Hematopoietic multipotent progenitor cell treated with erythropoietin and hydrocortisone succinate and interleukin-3 and kit ligand, for 15 days (in vitro differentiated cells): Measurements from ENCODE around the gene VWA2.

Experiments
- DNase-seq: peaks from one replicate; pipeline ENCODE4 v3.0.0-alpha.2; 2015; ENCODE audit warnings: low spot score

The VWA2 gene

DNA sequence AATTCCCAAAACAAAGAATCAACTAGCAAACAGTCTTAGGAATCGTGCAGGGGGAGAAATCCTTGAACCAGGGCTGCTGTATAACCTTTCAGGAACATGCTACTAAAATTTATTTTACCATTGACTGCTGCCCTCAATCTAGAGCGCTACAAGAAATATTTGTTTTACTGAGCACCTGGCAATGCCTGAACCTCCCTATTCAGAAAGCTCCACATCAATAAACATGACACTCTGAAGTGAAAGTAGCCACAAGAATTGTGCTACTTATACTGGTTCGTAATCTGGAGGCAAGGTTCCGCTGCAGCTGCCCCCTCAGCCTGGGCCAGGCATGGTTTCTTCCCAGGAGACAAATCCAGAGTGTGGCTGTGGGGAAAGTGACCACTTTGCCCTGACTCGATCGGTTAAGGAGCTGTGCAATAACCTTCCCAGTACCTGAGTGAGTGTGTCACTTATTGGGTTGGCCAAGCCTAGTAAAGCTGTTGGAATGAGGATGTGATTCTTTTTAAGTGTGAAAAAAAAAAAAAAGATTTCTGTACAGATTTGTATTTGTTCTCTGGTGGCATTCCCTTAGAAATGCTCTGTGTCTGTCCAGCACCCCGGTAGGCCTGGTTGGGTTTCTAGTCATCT, 7.7 kb downstream of the VWA2 start:
- no peak for DNase-seq

DNA sequence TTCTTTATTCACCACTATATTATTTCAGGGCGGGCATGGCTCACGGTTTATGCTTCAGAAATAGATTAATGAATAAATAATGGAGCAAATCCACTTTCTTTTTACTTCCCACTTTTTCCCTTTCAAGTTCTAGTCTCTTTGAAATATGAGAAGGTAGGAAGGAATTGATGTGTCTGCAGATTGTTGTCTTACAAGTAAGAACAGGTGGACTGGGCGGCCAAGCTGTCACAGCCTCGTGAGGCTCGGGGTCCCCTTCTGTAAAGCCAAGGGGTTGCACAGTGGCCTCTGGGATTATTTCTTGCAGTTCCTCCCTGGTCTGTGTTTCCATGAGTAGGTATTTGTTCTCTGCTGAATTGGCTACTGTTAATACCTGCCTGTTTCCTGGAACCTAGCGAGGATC, 11.2 kb downstream of the VWA2 start:
- no peak for DNase-seq

DNA sequence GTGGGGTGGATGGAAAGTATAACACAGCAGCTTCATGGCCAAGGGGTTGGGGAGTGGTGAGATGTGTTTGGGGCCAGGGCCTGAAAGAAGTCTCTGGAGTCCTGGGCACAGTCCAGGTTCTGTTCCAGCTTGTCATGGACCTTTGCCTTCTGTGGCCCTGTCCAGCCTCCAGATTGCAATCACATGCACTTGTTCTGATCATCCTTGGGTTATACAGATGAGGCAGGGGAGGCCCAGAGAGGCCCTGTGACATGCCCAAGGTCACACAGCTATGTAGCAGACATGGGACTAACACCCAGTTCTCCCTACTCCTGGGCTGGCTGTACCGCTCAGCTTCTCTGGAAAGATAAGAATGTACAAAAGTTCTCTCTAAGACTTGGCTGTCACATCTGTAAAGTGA, 11.7 kb downstream of the VWA2 start:
- no peak for DNase-seq

DNA sequence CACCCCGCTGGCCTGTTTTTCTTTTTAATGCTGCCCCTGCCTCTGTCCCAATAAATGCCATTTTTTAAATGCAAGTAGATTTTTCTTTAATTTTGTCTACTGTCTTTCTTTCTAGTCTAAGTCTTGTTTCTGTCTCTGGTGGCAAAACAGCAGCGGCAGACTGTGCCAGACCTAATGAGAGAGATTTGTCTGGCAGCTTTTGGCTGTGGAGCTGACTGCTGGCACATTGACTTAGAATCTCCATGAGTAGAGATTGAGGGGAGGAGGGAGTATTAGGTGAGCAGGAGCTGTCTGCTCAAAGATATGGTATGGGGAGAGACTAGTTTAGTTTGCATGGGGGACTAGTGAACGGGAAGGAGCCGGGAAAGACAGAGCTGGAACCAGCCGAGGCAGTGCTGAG, 13.0 kb downstream of the VWA2 start:
- DNase-seq: no peak

DNA sequence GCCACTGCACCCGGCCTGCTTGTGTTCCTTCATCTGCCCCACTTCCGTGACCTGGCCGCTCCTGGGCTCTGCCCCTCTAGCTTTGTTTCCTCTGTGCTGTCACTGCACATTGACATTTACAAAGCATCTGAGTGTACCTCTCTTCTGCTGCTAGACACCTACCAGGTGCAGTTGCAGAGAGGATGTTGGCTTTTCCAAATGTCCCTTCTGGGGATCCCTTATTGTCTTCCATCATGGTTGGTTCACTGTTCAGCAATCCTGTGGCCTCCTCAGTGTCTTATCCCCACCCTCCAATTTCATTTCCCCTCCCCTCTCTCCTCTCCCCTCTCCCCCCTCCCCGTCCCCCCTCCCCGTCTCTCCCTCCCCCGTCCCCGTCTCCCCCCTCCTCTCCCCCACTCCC, 13.8 kb downstream of the VWA2 start:
- no peak for DNase-seq

DNA sequence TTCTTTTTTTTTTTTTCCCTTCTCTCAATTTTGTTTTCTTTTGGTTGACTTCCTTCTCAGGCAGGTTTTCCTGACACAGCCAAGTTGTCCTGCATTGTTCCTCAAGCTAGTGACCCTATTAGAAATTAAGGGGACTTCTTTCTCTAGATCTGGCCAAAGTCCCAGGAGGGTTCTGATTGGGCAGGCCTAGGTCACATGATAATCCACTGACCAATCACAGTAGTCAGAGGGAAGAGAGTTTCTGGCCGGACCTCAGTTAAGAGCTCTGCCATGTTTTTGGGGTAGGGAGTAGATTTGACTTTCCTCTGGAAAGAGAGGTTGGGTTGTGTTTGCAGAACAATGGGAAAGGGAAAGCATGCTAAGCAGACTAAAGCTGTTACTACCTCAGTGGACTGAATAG, 16.2 kb downstream of the VWA2 start:
- DNase-seq: no peak

DNA sequence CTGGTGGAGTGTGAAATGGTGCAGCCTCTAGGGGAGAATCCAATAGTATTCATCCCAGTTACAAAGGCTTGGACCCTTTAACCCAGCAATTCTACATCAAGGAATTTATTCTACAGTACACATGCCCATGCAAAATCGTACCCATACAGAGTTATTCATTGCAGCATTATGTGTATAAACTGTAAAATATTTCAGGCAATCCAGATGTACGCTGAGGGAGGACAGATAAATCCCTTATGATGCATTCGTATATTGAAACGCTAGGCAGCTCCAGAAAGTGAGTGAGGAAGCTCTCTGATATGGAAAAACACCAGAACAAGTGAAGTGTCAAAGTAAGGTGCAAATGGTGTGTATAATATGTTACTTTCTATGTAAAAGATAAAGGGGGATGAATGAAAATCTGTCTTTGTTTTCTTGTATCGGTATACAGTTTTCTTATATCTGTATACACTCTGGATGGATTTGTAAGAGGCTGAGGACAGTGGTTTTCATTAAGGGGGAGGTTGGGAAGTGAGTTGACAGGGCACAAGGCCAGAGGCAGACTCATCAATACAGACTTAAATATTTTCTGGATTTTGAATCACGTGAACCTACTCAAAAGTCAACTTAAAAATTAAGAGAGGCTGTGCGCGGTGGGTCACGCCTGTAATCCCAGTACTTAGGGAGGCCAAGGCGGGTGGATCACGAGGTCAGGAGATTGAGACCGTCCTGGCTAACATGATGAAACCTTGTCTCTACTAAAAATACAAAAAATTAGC, 17.1 kb downstream of the VWA2 start:
- DNase-seq: no peak

DNA sequence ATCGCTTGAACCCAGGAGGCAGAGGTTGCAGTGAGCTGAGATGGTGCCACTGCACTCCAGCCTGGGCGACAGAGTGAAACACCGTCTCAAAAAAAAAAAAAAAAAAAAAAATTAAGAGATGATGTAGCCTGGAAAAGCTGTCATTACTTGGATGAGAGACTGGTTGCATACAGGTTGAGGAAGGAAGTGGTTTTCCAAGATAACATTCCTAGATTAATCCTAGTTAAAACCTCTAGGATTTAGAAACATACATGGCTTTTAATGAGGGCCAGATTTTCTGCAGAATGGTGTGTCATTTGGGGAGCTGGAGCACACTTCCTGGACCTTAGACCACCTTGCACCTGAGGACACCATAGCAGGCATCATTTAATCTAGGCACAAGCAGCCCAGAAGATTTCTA, 17.8 kb downstream of the VWA2 start:
- no peak for DNase-seq

DNA sequence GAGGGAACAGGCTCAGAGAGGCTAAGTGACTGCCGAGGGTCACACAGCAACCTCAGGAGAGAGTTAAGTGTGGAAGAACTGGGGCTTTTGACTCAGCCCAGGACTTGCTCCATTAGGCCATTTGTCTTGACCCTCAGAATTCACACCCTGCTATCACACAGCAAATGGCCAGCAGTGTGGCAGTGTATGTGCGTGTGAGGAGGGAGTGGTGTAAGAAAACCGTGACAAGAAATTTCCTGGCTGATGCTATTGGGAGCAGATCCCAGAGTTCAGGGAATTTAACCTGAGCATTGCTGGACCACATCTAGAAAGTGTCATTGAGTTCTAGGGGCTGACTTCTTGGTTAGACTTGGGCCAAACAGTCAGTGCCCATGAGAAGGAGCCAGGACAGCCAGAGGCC, 18.4 kb downstream of the VWA2 start:
- no peak for DNase-seq

DNA sequence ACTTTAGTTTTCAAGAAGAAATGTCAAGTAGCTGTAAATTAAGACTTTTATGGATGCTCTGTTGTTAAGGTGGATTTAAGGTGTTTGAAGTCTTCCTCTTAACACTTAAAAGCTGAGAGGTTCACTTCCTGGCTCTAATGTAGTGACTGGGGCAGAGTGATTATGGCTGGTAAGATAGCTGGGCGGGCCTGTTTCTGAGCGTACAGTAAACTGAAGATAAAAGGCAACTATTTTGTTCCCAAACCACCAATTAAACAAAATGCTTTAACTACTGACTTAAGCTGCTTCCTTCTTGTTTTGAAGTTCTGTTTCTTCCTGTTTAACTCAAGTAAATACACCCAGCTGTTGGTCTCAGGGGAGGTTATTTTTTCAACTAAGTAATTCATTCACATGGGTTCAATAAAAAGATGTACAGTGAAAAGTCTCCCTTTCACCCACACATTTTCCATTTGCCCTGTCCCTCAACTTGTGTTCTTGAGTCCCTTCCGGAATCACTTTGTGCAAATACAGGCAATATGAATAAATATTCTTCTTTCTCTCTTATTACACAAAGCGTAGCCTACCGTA, 19.3 kb downstream of the VWA2 start:
- DNase-seq: peak; percentile 73

DNA sequence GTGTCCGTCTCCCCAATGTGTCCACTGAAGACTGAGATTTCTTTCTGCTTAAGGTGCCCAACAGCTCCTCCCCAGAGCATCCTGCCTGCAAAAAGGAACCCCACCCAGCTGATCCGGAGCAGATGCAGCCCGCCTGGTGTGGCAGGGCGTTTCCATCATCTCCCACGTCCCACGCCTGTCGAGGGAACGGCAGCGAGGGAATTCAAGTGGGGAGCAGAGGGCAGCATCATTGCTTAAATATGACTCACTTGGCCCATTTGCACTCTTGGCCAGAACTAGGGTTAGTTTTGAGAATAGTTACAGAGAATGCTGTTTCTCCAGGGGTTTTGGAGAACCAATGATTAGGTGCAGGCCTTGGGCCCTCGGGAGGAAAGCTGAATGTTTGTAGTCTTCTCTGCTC, 20.8 kb downstream of the VWA2 start:
- DNase-seq: no peak

DNA sequence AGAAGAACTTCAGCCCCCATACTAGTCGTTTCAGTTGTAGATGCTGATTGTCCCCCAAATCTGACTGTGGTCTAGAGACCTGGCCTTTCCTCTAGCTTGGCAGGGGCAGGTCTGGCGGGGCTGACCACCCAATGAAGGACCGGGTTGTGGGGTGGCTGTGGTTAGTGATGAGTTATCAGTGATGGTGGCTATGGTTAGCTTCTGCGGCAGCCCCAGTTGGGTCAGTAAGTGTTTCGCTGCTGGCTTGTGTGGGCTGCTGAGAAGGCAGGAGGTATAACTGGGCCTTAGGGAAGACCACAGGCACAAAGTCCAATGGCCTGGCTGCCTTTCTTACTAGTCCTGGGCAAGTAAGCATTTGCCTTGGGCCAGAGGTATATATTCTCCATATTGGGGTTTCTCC, 21.3 kb downstream of the VWA2 start:
- no peak for DNase-seq

DNA sequence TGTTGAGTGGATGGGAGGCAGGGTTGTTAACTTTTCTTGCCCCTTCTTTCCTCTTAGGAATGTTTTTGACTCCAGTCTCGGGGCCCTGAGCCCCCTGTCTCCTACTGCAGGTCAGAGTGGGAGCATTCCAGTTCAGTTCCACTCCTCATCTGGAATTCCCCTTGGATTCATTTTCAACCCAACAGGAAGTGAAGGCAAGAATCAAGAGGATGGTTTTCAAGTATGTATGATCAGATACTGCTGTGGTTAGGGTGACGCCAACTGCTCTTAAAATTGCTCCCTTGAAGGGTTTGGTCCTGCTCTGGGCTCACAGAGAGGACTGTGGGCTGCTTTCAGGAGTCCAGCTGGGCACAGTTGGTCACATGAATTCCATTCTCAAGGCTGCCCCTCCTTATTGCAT, 22.0 kb downstream of the VWA2 start:
- no peak for DNase-seq

DNA sequence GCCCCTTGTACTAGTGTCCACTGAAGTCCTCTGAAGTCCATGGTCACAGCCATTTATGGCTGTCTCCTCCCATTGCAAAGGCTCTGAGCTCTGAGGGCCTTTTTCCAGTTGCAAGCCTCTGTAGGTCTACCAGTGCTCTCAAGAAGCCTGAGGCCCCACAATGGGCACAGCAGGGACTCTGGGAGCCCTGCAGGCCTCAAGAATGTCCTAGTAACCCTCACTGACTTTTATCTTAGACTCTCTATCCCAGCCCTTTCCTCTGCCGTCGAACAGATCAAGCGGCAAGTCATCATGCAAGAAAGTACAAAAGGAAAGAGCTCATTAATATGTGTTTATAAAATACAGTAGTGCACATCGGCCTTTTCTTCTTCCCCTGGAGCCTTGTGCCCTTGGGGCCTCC, 23.4 kb downstream of the VWA2 start:
- no peak for DNase-seq

DNA sequence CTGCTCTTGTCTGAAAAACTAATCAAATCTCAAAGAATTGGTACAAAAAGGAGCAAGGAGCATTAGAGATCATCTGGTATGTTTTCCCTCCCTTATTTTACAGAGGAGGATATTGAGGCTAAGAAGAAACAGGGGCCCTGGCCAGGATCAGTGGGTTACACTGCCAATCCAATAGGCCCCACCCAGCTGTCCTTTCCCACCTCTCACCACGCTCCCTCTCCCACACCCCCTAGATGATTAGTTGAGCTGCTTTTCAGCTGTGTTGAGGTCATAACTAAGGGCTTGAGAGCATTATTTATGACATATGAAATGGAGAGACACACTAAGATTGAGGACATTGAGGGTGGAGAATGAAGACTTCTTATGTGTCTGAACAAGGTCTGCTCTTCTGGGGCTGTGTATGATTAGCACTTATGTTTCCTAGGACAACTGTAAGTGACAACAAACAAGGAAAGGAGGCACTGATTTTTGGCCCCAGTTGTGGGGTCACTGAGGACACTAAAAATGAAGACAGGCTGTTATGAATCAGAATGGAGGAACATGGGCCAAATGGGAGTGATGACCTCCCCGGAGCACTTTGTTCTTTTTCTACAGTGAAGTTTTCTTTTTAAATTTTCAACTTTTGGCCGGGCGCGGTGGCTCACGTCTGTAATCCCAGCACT, 26.5 kb downstream of the VWA2 start:
- DNase-seq: no peak

DNA sequence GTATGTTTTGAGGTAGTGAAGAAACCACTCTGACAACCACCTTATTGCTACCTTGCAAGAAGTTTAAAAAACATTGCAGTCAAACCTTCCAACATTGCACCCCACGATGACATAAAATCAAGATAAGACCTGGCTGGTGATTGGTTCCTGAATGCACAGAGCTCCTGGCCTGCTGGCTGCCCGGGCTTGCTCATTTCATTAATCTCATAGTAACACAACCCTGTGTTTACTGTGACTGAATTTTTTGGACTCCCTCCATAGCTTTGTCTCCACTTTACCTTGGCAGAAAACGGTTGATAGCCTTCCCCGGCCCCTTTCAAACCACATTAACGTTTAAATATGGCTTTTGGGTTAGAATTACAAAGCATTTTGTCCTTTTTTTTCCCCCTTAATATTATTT, 27.5 kb downstream of the VWA2 start:
- peak; percentile 77 for DNase-seq

DNA sequence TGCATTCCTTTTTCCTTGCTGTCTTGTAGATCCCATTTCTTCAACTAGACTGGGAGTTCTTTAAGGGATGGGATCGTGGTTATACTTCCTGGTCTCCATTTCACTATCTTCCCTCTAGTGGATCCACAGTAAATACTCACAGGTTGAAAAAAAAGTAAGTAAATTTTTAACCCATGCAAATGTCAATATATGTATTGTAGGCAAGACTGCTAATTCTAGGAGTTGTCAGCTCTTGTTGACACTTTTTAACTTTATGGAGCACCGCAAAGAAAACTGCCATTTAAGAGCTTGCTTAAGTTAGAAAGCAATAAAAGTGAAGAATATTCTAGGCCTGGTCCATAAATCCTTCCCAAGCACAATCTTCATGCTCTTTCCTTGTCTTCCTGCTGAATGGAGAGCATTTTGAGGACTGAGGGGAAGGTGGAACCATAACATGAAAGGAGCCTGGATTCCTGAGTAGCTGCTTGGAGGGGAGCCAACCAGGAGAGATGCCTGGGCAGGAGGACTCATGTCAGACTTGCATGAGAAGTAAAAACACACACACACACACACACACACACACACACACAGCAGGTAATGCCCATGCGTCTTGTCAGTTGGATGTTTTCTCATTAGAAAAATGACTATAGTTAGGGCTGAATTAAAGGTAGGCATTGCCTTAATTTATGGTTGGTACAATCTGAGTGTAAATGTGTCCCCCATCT, 32.2 kb downstream of the VWA2 start:
- no peak for DNase-seq

DNA sequence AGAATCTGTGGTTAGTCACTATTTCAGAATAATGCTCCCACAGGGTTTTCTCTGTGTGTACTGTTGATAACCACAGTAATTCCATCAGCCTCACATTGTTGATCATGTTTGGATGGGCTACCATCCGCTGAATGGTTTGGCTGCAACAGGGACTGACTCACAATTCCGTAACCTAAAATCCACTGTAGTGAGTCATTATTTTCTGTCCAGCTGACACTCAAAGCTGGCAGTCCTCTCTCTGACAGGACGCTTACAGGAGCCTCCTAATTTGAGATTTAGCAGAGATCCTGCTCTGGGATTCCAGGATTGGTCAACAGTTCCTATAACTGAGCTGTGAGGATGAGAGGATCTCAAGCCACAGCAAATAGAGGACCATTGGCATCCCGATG, 32.7 kb downstream of the VWA2 start:
- no peak for DNase-seq

DNA sequence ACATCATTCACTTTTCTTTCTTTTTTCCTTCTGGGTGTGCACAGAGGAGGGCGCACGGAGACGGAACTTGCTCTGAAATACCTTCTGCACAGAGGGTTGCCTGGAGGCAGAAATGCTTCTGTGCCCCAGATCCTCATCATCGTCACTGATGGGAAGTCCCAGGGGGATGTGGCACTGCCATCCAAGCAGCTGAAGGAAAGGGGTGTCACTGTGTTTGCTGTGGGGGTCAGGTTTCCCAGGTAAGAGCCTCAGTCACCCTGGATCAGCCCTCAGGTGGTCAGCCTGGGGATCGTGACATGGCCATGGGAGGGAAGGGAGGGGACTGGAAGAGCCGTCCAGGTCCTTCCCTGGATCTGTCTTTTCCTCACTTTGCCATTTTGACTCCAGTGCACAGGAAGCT, 33.6 kb downstream of the VWA2 start:
- DNase-seq: no peak

DNA sequence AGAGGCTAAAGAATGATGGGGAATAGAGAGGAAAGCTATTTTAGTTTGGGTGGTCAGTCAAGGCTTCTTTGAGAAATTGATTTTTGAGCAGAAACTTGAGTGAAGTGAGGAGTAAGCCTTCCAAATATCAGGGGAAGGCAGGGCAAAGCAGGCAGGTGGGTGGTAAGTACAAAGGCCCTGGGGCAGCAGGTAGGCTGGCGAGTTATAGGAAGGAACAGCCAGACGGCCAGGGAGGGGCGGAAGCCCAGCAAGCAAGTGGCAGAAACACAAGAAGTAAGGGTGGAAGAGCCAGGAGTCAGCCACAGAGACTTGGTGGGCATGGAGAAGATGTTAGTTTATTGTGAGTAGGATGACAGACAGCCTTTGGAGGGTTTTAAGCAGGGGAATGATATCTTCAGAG, 34.9 kb downstream of the VWA2 start:
- no peak for DNase-seq

DNA sequence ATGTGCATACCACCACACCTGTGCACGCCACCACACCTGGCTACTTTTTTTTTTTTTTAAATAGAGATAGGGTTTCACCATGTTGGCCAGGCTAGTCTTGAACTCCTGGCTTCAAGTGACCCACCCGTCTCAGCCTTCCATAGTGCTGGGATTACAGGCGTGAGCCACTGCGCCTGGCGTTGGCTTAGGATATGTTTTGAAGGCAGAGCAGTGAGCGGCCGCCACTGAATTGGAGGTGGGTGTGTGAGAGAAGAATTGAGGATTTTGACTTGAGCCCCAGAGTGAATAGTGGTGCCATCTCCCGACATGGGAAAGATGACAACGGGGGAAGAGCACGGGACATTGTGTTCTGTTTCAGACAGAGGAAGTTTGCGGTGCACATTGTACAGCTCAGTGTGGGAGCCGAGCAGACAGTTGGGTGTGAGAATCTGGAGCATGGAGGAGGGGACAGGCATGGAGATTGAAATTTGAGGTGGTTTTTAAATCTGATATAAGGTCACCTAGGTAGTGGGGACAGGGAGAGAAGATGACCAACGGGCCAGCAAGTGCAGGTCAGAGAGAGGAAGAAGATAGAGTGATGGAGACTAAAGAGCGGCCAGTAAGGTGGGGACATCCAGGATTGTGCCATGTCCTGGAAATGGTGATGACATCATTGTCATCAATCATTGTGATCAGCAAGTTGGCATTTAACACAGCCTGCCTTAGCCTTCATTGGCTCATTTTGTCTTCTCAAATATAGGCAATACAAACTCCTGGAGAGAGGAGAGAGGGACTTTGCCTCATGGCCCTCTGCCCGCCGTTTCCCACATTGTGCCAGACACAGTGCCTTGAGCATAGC, 35.8 kb downstream of the VWA2 start:
- DNase-seq: no peak

DNA sequence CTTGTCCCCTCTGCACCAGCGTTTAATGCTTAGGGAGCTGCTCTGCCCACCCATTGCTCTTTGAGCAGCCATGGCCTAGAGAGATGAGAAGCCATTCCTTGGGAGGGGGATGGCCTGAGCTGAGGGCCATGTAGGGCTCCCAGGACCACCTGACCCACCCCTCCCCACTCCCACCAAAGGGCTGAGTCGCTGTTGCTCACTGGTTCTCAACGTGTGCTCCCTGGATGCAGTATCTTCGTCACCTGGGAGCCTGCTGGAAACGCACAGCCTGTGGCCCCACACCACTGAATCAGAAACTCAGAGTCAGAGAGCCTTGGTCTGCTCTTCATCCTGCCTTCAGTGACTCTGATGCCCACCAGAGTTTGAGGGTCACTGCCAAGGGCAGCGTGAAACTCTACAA, 37.0 kb downstream of the VWA2 start:
- DNase-seq: no peak
